ENCODE results near the gene CTBP2. TPM values are rescaled to one million over a fixed set of nuclear protein-coding genes. Genes with fewer than 3 reads are reported as not detected.

The CTBP2 gene
- total RNA-seq, 6 experiments from 2014 or later = 3.2 to 8.2 (median 5.4) TPM

GRCh38 chr10:125129076-125129458, 31.3 kb downstream of the CTBP2 start:
- TF ChIP-seq CTCF (IDR thresholded peaks at IDR 0.05) = no peak
- 48% methylated on average over 3 of the region's 3 CpGs for WGBS (ENCODE audit: insufficient coverage, low coverage, low lambda C conversion rate, missing lambda C conversion rate)
- H3K9me3 ChIP-seq = no peaks in the 10 kb centered on the region
- ATAC-seq (no peak), DNase-seq (no peak)
- no peaks in the 10 kb centered on the region for H3K4me1 ChIP-seq
- intact Hi-C loops (cut with DNase I) = no loop called here
- H3K36me3 ChIP-seq = no peaks in the 10 kb centered on the region
- no peak overlapping the region for H3K27ac ChIP-seq
- H3K27me3 ChIP-seq = no peaks in the 10 kb centered on the region
- no peak overlapping the region for H3K4me3 ChIP-seq

GRCh38 chr10:125128397-125129075, 31.8 kb downstream of the CTBP2 start:
- H3K27me3 ChIP-seq = no peaks in the 10 kb centered on the region
- no peaks in the 10 kb centered on the region for H3K4me1 ChIP-seq
- TF ChIP-seq CTCF (IDR thresholded peaks at IDR 0.05) (no peak), POLR2A (IDR thresholded peaks at IDR 0.05) (no peak)

GRCh38 chr10:125127986-125128385, 32.4 kb downstream of the CTBP2 start:
- Histone ChIP-seq H3K36me3 (no peaks in the 10 kb centered on the region), H3K27me3 (no peaks in the 10 kb centered on the region), H3K27ac (no peak overlapping the region), H3K9me3 (no peaks in the 10 kb centered on the region), H3K4me1 (no peaks in the 10 kb centered on the region), H3K4me3 (no peak overlapping the region)
- no peak for ATAC-seq
- TF ChIP-seq POLR2A (IDR thresholded peaks at IDR 0.05) = no peak
- TF ChIP-seq CTCF (IDR thresholded peaks at IDR 0.05) = no peak
- no peak for DNase-seq
- 41% methylated on average over 3 of the region's 3 CpGs for WGBS (ENCODE audit: insufficient coverage, low coverage, low lambda C conversion rate, missing lambda C conversion rate)
- intact Hi-C loops (cut with DNase I) = no loop called here

More at GRCh38 chr10:125128397-125129075, 31.8 kb downstream of the CTBP2 start:
- Histone ChIP-seq H3K36me3 (no peaks in the 10 kb centered on the region), H3K4me3 (no peak overlapping the region), H3K9me3 (no peaks in the 10 kb centered on the region), H3K27ac (no peak overlapping the region)
- DNase-seq (no peak), ATAC-seq (no peak)
- intact Hi-C loops (cut with DNase I) = no loop called here
- 80% methylated on average over 6 of the region's 8 CpGs for WGBS (ENCODE audit: insufficient coverage, low coverage, low lambda C conversion rate, missing lambda C conversion rate)

- Histone ChIP-seq H3K27ac (no peak overlapping the region), H3K36me3 (no peaks in the 10 kb centered on the region), H3K9me3 (no peaks in the 10 kb centered on the region), H3K4me3 (no peak overlapping the region), H3K4me1 (no peaks in the 10 kb centered on the region), H3K27me3 (no peaks in the 10 kb centered on the region)
- TF ChIP-seq POLR2A (IDR thresholded peaks at IDR 0.05) (no peak), CTCF (IDR thresholded peaks at IDR 0.05) (no peak)
- DNase-seq = no peak
- WGBS (ENCODE audit: insufficient coverage, low coverage, low lambda C conversion rate, missing lambda C conversion rate) = 90% methylated on average over 4 of the region's 5 CpGs
- intact Hi-C loops (cut with DNase I) = no loop called here
- ATAC-seq = no peak
These were observed 33.3 kb downstream of the CTBP2 start for GRCh38 chr10:125127110-125127509.

Data from right lobe of liver (tissue), 6 donors.